Stimulated activated CD8-positive, alpha-beta memory T cell treated with anti-CD3 and anti-CD28 coated beads, Interleukin-15, amount 100 ng/mL, for 4 hours (primary cell): Measurements from ENCODE around the gene SRBD1.

Experiments
- DNase-seq, 2 donors: peaks; one replicate each; pipeline ENCODE4 v3.0.0-alpha.2; 2020; ENCODE audit warnings: low read depth in 2 of 2

Gene SRBD1

DNA sequence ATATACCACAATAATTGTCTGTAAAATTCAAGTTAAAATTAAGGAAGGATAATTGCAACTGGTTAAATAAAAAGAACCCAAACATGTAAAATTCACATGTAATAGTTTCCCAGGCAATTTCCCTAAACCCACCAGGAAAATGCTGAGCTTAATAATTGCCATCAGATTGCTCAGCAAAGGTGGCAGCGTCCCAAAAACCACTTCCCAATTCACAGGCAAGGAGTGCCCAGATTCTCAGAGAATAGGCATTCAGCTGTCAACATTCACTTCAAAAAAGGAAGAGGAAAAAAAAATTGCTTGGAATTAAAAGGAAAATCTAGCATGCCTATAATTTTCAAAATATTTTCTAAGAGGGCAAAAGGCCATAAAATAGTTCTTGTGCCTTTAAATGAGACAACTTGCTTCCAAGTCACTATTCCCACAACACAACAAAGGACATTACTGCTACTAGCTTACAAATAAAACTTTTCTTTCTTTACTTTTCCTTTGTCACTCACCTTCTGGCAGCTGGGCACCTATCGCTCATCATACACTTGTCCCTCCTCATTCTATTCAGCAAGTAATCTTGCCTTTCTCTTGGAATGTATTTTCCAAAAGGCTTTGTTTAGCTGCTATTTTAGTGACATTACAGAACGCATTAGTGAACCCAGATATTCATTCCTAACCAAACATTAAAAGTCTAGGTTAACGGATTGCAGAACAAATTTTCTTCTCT lies 15.2 kb downstream of the SRBD1 start:
- no peak for DNase-seq

- DNase-seq, result no peak
Measured at GRCh38 chr2:45591073-45591472, 20.0 kb downstream of the SRBD1 start.

DNA sequence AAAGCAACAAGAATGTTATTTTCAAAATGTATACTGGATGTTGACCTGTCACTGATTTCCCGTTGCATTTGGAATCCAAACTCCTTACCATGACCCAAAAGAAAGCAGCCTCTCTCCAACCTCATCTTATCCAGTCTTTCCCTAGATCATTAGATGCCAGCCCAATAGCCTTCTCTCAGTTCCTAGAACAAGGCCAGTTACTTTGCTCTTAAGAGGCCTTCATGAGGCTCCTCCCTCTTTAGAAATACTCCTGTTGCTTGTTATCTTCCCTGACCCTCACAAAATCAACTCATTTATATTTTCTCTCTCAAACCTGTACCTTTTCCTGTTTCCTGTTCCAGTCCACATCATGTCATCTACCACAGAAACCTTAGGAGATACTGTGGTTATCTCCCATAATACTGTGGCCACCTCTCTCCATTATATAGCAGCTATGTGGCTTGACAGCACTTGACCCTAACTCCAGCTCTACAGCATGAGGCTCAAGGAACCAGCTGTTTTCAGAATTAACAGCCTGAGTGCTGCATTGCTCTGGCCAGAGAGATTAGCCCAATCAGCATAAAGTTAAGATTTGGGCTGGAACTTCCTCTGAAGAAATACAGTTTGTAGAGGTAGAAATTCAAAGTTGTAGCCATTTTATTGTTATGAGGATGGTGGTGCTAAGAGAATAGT lies 22.8 kb downstream of the SRBD1 start:
- DNase-seq, result no peak

GRCh38 chr2:45586600-45586999 lies 24.5 kb downstream of the SRBD1 start:
- DNase-seq, result no peak

- no peak for DNase-seq
Measured at GRCh38 chr2:45585267-45585861, 25.7 kb downstream of the SRBD1 start.

DNA sequence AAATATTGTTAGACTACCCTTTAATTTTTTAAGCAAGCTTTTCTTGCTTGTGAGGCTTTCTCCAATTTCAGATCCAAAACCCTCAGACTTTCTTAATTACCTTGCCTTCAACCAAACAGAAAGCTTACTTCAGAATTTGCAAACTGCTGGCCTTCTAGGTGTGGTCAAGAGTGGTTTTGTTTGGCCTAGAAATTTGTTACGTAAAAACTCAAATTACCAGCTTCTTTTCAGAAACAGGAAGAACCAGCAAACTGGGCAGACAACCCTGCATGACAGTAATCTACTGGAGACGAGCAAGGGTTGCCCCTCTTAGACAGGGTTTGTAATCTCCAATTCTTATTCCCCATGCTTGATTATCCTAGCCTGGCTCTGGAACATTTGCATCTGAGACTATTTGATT lies 27.1 kb downstream of the SRBD1 start:
- no peak for DNase-seq

GRCh38 chr2:45582522-45582921 lies 28.5 kb downstream of the SRBD1 start:
- no peak for DNase-seq

GRCh38 chr2:45578056-45578843 lies 32.8 kb downstream of the SRBD1 start:
- no peak for DNase-seq

GRCh38 chr2:45577441-45577840 lies 33.6 kb downstream of the SRBD1 start:
- no peak for DNase-seq

DNA sequence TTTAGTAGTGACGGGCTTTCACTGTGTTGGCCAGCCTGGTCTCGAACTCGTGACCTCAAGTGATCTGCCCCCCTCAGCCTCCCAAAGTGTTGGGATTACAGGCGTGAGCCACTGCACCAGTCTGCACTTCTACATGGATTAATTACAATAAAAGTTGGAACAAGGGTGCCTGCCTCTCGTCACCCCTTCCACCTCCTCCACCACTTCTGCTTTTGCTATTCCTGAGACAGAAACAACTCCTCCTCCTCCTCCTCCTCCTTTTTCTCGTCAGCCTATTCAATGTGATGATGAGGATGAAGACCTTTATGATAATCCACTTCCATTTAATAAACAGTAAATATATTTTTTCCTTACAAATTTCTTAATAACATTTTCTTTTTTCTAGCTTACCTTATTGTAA lies 35.2 kb downstream of the SRBD1 start:
- no peak for DNase-seq

- no peak for DNase-seq
Measured at GRCh38 chr2:45572979-45573378, 38.1 kb downstream of the SRBD1 start.

DNA sequence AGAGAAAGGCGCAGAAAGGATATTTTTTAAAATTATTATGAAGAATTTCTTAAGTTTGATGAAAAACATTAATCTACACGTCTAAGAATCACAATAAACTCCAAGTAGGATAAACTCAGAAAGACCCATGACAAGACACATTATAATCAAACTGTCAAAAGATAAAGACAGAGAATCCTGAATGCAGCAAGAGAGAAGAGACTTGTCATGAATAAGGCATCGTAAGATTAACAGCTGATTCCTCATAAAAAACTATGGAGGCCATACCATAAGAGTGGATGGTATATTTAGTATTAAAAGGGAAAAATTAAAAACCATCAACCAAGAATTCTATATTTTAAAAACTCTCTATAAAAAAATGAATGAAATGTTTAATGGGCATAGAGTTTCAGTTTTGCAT lies 39.1 kb downstream of the SRBD1 start:
- no peak for DNase-seq

DNA sequence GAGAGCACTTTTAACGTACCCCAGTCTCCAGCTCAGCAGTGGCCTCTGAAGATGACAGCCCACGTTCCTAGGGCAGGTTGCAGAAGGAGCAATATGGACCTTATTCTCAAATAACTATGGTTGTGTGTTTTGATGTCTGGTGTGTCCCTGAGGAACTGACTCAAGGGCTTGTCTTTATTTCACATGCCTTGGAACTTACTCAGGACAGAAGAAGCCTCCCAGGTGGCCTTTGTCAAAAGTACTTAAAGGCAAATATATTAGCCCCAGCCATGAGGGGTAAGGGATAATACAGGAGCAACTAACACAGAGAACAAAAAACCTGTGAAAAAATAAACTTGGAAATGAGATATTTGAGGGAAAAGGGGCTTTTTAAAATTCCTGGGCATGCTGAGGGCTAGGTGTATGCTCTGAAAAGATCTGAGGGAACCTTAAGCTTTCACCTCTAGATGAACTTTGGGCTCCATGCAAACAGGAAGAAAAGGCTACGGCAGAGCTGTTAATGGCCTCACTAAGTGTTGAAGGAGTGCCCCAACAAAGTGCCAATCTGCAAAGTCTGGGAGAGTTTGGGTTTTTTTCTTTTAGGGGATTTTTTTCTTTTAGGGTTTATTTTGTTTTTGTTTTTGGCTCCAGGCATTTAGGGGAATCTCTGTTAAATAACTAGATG lies 40.3 kb downstream of the SRBD1 start:
- DNase-seq, result no peak

- no peak for DNase-seq
Measured at GRCh38 chr2:45568935-45569334, 42.1 kb downstream of the SRBD1 start.

GRCh38 chr2:45567974-45568789 lies 42.9 kb downstream of the SRBD1 start:
- DNase-seq, result no peak

DNA sequence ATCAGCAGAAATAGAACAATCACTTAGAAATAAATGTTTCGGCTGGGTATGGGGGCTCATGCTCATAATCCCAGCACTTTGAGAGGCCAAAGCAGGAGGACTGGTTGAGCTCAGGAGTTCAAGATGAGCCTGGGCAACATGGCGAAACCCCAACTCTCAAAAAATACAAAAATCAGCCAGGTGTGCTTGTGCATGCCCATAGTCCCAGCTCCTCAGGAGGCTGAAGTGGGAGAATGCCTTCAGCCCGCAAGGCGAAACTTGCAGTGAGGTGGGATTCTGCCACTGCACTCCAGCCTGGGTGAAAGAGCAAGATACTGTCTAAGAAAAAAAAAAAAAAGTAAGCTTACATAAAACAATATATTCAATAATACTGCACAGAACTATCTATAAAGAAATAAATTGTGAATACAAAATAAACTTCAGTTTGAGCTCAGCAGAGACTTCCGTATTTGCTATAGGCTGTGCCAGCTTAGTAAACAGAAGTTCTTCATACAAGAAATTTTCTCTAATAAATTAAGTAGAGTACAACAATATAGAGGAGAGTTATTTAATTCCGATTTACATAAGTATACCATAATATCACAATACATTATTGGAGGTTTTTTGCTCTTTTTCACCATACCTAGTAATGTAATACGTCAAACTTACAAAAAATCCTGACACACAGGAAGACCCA lies 43.6 kb downstream of the SRBD1 start:
- DNase-seq, result no peak

DNA sequence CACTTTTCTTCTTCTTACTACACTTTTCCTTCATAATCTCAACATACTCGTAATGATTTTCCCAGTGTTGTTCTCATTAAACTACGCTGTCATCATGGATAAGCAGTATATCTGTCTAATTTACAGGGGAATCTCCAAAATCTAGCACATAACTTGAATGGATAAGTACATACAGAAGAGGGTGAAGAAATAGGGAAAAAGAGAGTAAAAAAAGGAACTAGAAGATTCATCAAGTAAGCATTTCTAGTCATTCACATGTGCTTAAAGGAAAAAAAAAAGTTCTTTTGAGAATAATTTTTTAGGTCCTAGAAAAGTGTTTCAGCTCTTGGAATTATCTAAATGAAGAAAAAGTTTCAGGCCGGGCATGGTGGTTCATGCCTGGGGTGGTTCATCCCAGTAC lies 51.6 kb downstream of the SRBD1 start:
- DNase-seq, result no peak

DNA sequence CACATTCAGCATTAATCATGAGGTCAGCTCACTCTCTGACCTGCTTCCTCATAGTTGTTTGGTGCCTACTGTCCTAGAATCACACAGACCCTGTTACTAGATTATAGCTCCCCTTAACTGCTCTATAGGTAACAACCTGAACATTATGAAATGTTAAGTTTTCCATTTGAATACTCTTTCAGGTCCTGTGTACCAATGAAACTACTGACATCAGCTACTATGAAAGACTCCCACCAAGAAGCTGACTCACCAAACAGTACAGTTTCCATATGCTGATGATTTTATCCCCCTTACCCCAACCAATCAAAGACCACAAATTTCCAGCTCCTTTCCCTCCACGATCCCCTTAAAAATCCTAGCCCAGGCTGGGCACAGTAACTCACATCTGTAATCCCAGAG lies 56.3 kb downstream of the SRBD1 start:
- DNase-seq, result no peak

- DNase-seq, result no peak
Measured at GRCh38 chr2:45554073-45554741, 56.9 kb downstream of the SRBD1 start.

- DNase-seq, result no peak
Measured at GRCh38 chr2:45551862-45552261, 59.2 kb downstream of the SRBD1 start.
